NB4 (cell line): ENCODE data around the gene LCLAT1.
"Not testable (repeated sequence)": the region's sequence is repeated elsewhere in the genome, so short reads cannot be mapped to it uniquely, and the experiment has no call there.

Source experiments
- DNase-seq: peaks from one replicate; pipeline ENCODE4 v3.0.0; 2010; ENCODE audit warnings: low read depth
- H3K4me3 ChIP-seq: one replicate; pipeline ENCODE4 v1.5.1; 2011; ENCODE audit warnings: mild to moderate bottlenecking, low read depth, low read length, moderate library complexity
- CTCF ChIP-seq: IDR thresholded peaks from one replicate; pipeline ENCODE4 v1.5.1; 2012; ENCODE audit warnings: low read depth, low read length
- MAX ChIP-seq: IDR thresholded peaks from 2 replicates; pipeline ENCODE4 v1.6.1; 2011; ENCODE audit warnings: low read depth, low read length
- MYC ChIP-seq: IDR thresholded peaks from 2 replicates; pipeline ENCODE4 v1.6.1; 2011; ENCODE audit warnings: low read depth, low read length
- POLR2A ChIP-seq: IDR thresholded peaks from 2 replicates; pipeline ENCODE4 v1.6.1; 2011; ENCODE audit warnings: mild to moderate bottlenecking; ENCODE audit not compliant: insufficient read length; ENCODE audit errors: extremely low read depth

LCLAT1 gene

GRCh38 chr2:30641765-30642345, 194.8 kb downstream of the LCLAT1 start:
- no peak for DNase-seq
- TF ChIP-seq MAX (no peak), POLR2A (no peak), MYC (no peak), CTCF (no peak)
- H3K4me3 ChIP-seq = no peak overlapping the region

GRCh38 chr2:30643013-30643412, 196.0 kb downstream of the LCLAT1 start:
- not testable (repeated sequence) for H3K4me3 ChIP-seq, DNase-seq

- TF ChIP-seq POLR2A (no peak), MYC (no peak), MAX (no peak), CTCF (no peak)
- DNase-seq = no peak
These were observed 196.6 kb downstream of the LCLAT1 start for GRCh38 chr2:30643674-30644073.

GRCh38 chr2:30645081-30645744, 198.2 kb downstream of the LCLAT1 start:
- no peak overlapping the region for H3K4me3 ChIP-seq
- TF ChIP-seq POLR2A = no peak
- no peak for TF ChIP-seq CTCF
- no peak for TF ChIP-seq MYC
- no peak for TF ChIP-seq MAX
- no peak for DNase-seq

More at GRCh38 chr2:30643674-30644073, 196.6 kb downstream of the LCLAT1 start:
- H3K4me3 ChIP-seq = no peak overlapping the region

GRCh38 chr2:30645745-30646119, 198.7 kb downstream of the LCLAT1 start:
- no peak overlapping the region for H3K4me3 ChIP-seq
- no peak for DNase-seq
- TF ChIP-seq MAX (no peak), MYC (no peak), CTCF (no peak), POLR2A (no peak)

GRCh38 chr2:30647752-30648457, 200.9 kb downstream of the LCLAT1 start:
- no peak overlapping the region for H3K4me3 ChIP-seq
- no peak for TF ChIP-seq MAX
- no peak for TF ChIP-seq CTCF
- TF ChIP-seq MYC = no peak
- no peak for TF ChIP-seq POLR2A
- no peak for DNase-seq
